GM21529 (cell line): ENCODE data around the gene CRYGC.

ENCODE experiments used
- ATAC-seq: cut with Tn5 transposase; IDR thresholded peaks from one replicate; pipeline ENCODE4 v1.9.1; 2021; ENCODE audit not compliant: unreplicated experiment

CRYGC gene

DNA sequence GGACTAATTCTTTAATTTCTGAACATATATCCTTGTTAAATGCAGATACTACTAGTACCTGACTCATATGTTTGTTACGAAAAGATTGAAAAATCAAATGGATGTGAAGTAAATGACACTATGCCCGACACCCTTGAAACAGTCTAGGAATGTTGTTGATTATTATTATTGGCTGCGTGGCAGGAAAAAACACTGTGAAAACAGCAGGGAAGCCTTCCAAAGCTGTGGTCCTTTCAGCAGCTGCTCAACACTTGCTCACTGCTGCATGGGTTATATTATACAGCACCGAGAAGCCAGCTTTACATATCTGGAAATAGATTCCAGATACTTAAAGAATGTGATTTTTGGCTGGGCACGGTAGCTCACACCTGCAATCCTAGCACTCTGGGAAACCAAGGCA, 31.8 kb downstream of the CRYGC start:
- no peak for ATAC-seq

DNA sequence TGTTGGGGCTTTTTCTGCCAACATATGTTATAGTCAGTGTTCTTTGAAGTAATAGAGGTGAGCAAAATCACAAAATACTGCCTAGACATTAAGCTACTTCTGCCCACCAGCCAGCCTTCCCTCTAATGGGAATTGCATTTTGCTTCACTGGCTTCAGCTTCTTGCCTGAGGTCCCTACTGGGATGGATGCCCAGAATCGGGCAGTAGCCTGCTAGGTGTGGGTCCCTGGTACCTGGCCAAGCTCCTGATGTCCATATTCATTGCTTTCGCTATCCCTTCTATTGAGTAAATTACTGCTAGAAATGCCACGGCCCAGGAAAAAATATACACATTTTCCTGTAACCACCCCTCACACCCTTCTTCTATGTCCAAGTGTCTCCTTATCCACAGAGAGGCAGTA, 32.3 kb downstream of the CRYGC start:
- ATAC-seq: no peak

DNA sequence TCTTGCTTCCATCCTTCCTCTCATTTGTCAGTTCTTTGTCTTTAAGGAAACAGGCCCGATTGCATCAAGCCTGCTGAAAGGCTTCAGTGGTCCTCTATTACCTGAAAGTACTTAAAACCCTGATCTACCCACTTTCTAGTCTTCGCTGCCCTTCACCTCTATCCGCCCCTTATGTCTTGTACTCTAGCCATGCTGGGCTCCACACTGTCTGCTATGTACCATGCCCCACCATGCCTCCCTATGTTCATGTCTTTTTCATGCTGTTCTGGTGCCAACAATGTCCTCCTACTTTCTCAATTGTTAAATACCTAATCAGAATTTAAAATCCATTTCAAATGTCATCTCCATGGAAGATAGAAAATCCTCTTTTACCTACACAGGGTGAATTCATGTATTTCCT, 33.5 kb downstream of the CRYGC start:
- ATAC-seq: no peak

DNA sequence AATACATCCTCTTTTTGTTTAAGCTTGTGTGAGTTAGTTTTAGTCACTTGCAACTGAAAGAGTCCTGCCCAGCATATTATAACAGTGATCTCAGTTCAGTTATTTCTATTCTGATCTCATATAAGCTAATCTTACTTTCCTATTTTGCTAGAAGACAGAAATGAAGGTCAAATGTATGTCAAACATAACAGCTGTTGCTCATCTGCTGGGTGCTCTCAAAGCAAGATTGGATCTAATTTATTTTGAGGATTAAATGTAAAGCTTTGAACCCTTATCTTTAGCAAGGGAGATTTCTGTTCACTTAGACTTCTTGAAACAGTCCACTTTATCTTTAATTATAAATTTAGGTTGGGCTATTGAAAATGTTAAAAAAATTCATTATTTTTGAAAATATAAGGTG, 36.5 kb downstream of the CRYGC start:
- ATAC-seq: no peak

GRCh38 chr2:208092093-208092832, 37.4 kb downstream of the CRYGC start:
- ATAC-seq: no peak

GRCh38 chr2:208090420-208090819, 39.2 kb downstream of the CRYGC start:
- no peak for ATAC-seq

- no peak for ATAC-seq
These were observed 43.6 kb downstream of the CRYGC start for GRCh38 chr2:208086029-208086428.

- no peak for ATAC-seq
These were observed 45.8 kb downstream of the CRYGC start for GRCh38 chr2:208083807-208084206.
